22Rv1 (cell line): ENCODE measurements around the gene GLYATL3.

Experiments
- ZFX ChIP-seq: fragments of 450-650 bp; IDR thresholded peaks from 2 replicates; pipeline ENCODE4 v1.6.1; 2017; ENCODE audit warnings: antibody characterized with exemption, borderline replicate concordance
- TF ChIP-seq, protein P1 (sequence below): fragments of 450-650 bp; IDR thresholded peaks from 2 replicates; pipeline ENCODE4 v1.5.1; 2017; ENCODE audit warnings: mild to moderate bottlenecking

DNA sequence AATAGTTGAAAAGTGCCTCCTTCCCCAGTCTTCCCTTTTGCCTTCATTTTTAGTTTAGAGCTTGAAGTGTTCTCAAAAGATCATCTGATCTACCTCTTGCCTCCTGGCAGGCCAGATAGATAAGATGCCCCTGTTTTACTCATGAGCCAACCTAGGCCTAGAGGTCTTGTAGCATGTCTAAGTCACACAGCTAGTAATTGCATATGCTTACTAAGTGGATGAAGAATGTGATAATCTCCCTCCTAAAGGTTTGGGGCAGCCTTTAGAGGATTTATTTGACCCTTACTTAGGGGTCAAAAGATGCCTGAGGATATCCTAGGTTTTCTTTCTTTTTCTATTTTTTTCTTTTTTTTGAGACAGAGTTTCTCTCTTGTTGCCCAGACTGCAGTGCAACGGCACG, 52.9 kb downstream of the GLYATL3 start:
- TF ChIP-seq, protein P1, sequence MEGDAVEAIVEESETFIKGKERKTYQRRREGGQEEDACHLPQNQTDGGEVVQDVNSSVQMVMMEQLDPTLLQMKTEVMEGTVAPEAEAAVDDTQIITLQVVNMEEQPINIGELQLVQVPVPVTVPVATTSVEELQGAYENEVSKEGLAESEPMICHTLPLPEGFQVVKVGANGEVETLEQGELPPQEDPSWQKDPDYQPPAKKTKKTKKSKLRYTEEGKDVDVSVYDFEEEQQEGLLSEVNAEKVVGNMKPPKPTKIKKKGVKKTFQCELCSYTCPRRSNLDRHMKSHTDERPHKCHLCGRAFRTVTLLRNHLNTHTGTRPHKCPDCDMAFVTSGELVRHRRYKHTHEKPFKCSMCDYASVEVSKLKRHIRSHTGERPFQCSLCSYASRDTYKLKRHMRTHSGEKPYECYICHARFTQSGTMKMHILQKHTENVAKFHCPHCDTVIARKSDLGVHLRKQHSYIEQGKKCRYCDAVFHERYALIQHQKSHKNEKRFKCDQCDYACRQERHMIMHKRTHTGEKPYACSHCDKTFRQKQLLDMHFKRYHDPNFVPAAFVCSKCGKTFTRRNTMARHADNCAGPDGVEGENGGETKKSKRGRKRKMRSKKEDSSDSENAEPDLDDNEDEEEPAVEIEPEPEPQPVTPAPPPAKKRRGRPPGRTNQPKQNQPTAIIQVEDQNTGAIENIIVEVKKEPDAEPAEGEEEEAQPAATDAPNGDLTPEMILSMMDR: no peak
- TF ChIP-seq ZFX: no peak
